GM18868 (cell line): Measurements from ENCODE around the gene ANKRD33B.
"Not testable (repeated sequence)": the region's sequence is repeated elsewhere in the genome, so short reads cannot be mapped to it uniquely, and the experiment has no call there.

Source experiments
- ATAC-seq: cut with Tn5 transposase; IDR thresholded peaks from one replicate; pipeline ENCODE4 v1.9.1; 2021; ENCODE audit warnings: mild to moderate bottlenecking, moderate library complexity; ENCODE audit not compliant: unreplicated experiment

Gene ANKRD33B

GRCh38 chr5:10556289-10556807 is 7.5 kb upstream of the ANKRD33B start:
- no peak for ATAC-seq

- no peak for ATAC-seq
These were observed 6.8 kb upstream of the ANKRD33B start for GRCh38 chr5:10556893-10557746.

- ATAC-seq = no peak
These were observed 4.7 kb upstream of the ANKRD33B start for GRCh38 chr5:10559151-10559550.

GRCh38 chr5:10559871-10560270 is 4.0 kb upstream of the ANKRD33B start:
- no peak for ATAC-seq

GRCh38 chr5:10562201-10563109 is 1.4 kb upstream of the ANKRD33B start:
- peak; percentile 37 for ATAC-seq

GRCh38 chr5:10563110-10563944 is 543 bp upstream of the ANKRD33B start:
- ATAC-seq = peak; percentile 27

- no peak for ATAC-seq
These were observed 1.2 kb downstream of the ANKRD33B start for GRCh38 chr5:10564838-10565784.

GRCh38 chr5:10565785-10566542 is 2.1 kb downstream of the ANKRD33B start:
- ATAC-seq = no peak

- no peak for ATAC-seq
These were observed 2.7 kb downstream of the ANKRD33B start for GRCh38 chr5:10566543-10567068.

GRCh38 chr5:10567121-10567591 is 3.3 kb downstream of the ANKRD33B start:
- no peak for ATAC-seq

GRCh38 chr5:10567781-10568321 is 4.0 kb downstream of the ANKRD33B start:
- ATAC-seq = no peak

- not testable (repeated sequence) for ATAC-seq
These were observed 6.7 kb downstream of the ANKRD33B start for GRCh38 chr5:10570540-10570939.

- no peak for ATAC-seq
These were observed 8.6 kb downstream of the ANKRD33B start for GRCh38 chr5:10572451-10572850.

- ATAC-seq = no peak
These were observed 9.7 kb downstream of the ANKRD33B start for GRCh38 chr5:10573487-10574145.

GRCh38 chr5:10574879-10575278 is 11.0 kb downstream of the ANKRD33B start:
- ATAC-seq = not testable (repeated sequence)

- ATAC-seq = no peak
These were observed 12.4 kb downstream of the ANKRD33B start for GRCh38 chr5:10576121-10576789.

- ATAC-seq = no peak
These were observed 12.9 kb downstream of the ANKRD33B start for GRCh38 chr5:10576790-10577189.
